T-helper 2 cell treated with Interferon-gamma antibody and Interleukin-4, amounts not matched to agents 5 μg/mL and 100 μg/mL, for 36 hours (primary cell): Measurements from ENCODE around the gene IBTK.
"Not testable (repeated sequence)": the region's sequence is repeated elsewhere in the genome, so short reads cannot be mapped to it uniquely, and the experiment has no call there.

Experiments
- DNase-seq: peaks from one replicate; pipeline ENCODE4 v3.0.0; 2021; ENCODE audit warnings: low spot score
- H3K27ac Mint-ChIP-seq: one replicate; pipeline ENCODE4 v1.8.0; 2021; ENCODE audit warnings: mild to moderate bottlenecking, mixed read lengths
- H3K27me3 Mint-ChIP-seq: one replicate; pipeline ENCODE4 v1.8.0; 2021; ENCODE audit warnings: low read depth, mixed read lengths
- H3K36me3 Mint-ChIP-seq: one replicate; pipeline ENCODE4 v1.8.0; 2021; ENCODE audit warnings: low read depth, mixed read lengths
- H3K4me1 Mint-ChIP-seq: one replicate; pipeline ENCODE4 v1.8.0; 2021; ENCODE audit warnings: low read depth, mixed read lengths
- H3K4me3 Mint-ChIP-seq: one replicate; pipeline ENCODE4 v1.8.0; 2022; ENCODE audit warnings: mild to moderate bottlenecking, moderate library complexity, mixed read lengths
- H3K9me3 Mint-ChIP-seq: one replicate; pipeline ENCODE4 v1.8.0; 2021; ENCODE audit warnings: mixed read lengths

Gene IBTK

GRCh38 chr6:82257088-82257774 lies 9.7 kb upstream of the IBTK start:
- no peak overlapping the region for H3K4me3 Mint-ChIP-seq
- no peak for DNase-seq
- peaks cover 12% of the 10 kb centered on the region for H3K27me3 Mint-ChIP-seq
- no peaks in the 10 kb centered on the region for H3K4me1 Mint-ChIP-seq
- no peaks in the 10 kb centered on the region for H3K36me3 Mint-ChIP-seq
- peak overlapping the region; percentile 17 for H3K27ac Mint-ChIP-seq
- no peaks in the 10 kb centered on the region for H3K9me3 Mint-ChIP-seq

GRCh38 chr6:82254722-82255121 lies 7.2 kb upstream of the IBTK start:
- H3K27ac Mint-ChIP-seq, result not testable (repeated sequence)

GRCh38 chr6:82251942-82252341 lies 4.4 kb upstream of the IBTK start:
- Mint-ChIP-seq H3K9me3 (no peaks in the 10 kb centered on the region), H3K4me1 (peaks cover 5% of the 10 kb centered on the region), H3K4me3 (no peak overlapping the region), H3K27me3 (peaks cover 3% of the 10 kb centered on the region), H3K36me3 (no peaks in the 10 kb centered on the region), H3K27ac (no peak overlapping the region)
- DNase-seq, result no peak

More at GRCh38 chr6:82254722-82255121, 7.2 kb upstream of the IBTK start:
- H3K27me3 Mint-ChIP-seq, DNase-seq, H3K36me3 Mint-ChIP-seq, H3K4me3 Mint-ChIP-seq, H3K4me1 Mint-ChIP-seq, H3K9me3 Mint-ChIP-seq: not testable (repeated sequence)

GRCh38 chr6:82249381-82250253 lies 2.1 kb upstream of the IBTK start:
- Mint-ChIP-seq H3K27ac (no peak overlapping the region), H3K4me3 (no peak overlapping the region), H3K27me3 (no peaks in the 10 kb centered on the region), H3K9me3 (no peaks in the 10 kb centered on the region), H3K4me1 (peaks cover 20% of the 10 kb centered on the region), H3K36me3 (peaks cover 13% of the 10 kb centered on the region)
- no peak for DNase-seq

GRCh38 chr6:82248273-82248735 lies 760 bp upstream of the IBTK start:
- H3K4me1 Mint-ChIP-seq, result peaks cover 24% of the 10 kb centered on the region
- peaks cover 19% of the 10 kb centered on the region for H3K36me3 Mint-ChIP-seq

GRCh38 chr6:82246802-82247504 lies 591 bp downstream of the IBTK start:
- H3K4me3 Mint-ChIP-seq, result peak overlapping the region; percentile 94

More at GRCh38 chr6:82248273-82248735, 760 bp upstream of the IBTK start:
- peak overlapping the region; percentile 92 for H3K27ac Mint-ChIP-seq
- H3K4me3 Mint-ChIP-seq, result peak overlapping the region; percentile 94
- DNase-seq, result peak; percentile 8
- no peaks in the 10 kb centered on the region for H3K9me3 Mint-ChIP-seq
- H3K27me3 Mint-ChIP-seq, result no peaks in the 10 kb centered on the region

GRCh38 chr6:82246370-82246769 lies 1.2 kb downstream of the IBTK start:
- Mint-ChIP-seq H3K36me3 (peaks cover 27% of the 10 kb centered on the region), H3K4me1 (peaks cover 30% of the 10 kb centered on the region), H3K9me3 (no peaks in the 10 kb centered on the region), H3K4me3 (peak overlapping the region; percentile 94), H3K27ac (peak overlapping the region; percentile 88), H3K27me3 (no peaks in the 10 kb centered on the region)
- DNase-seq, result no peak

More at GRCh38 chr6:82246802-82247504, 591 bp downstream of the IBTK start:
- peaks cover 27% of the 10 kb centered on the region for H3K4me1 Mint-ChIP-seq
- H3K9me3 Mint-ChIP-seq, result no peaks in the 10 kb centered on the region
- peak overlapping the region; percentile 92 for H3K27ac Mint-ChIP-seq
- no peak for DNase-seq
- peaks cover 25% of the 10 kb centered on the region for H3K36me3 Mint-ChIP-seq
- H3K27me3 Mint-ChIP-seq, result no peaks in the 10 kb centered on the region

GRCh38 chr6:82245376-82245775 lies 2.2 kb downstream of the IBTK start:
- Mint-ChIP-seq H3K4me3 (peak overlapping the region; percentile 94), H3K4me1 (peaks cover 34% of the 10 kb centered on the region), H3K27ac (peak overlapping the region; percentile 62)

GRCh38 chr6:82243884-82244283 lies 3.7 kb downstream of the IBTK start:
- Mint-ChIP-seq H3K4me1 (peaks cover 34% of the 10 kb centered on the region), H3K27ac (no peak overlapping the region), H3K4me3 (no peak overlapping the region)

More at GRCh38 chr6:82245376-82245775, 2.2 kb downstream of the IBTK start:
- DNase-seq, result no peak
- peaks cover 35% of the 10 kb centered on the region for H3K36me3 Mint-ChIP-seq
- no peaks in the 10 kb centered on the region for H3K9me3 Mint-ChIP-seq
- H3K27me3 Mint-ChIP-seq, result no peaks in the 10 kb centered on the region

GRCh38 chr6:82240186-82240585 lies 7.4 kb downstream of the IBTK start:
- Mint-ChIP-seq H3K4me1 (peaks cover 22% of the 10 kb centered on the region), H3K36me3 (peaks cover 48% of the 10 kb centered on the region), H3K27ac (no peak overlapping the region), H3K27me3 (no peaks in the 10 kb centered on the region), H3K9me3 (no peaks in the 10 kb centered on the region), H3K4me3 (no peak overlapping the region)
- no peak for DNase-seq

More at GRCh38 chr6:82243884-82244283, 3.7 kb downstream of the IBTK start:
- peaks cover 41% of the 10 kb centered on the region for H3K36me3 Mint-ChIP-seq
- H3K27me3 Mint-ChIP-seq, result no peaks in the 10 kb centered on the region
- no peaks in the 10 kb centered on the region for H3K9me3 Mint-ChIP-seq
- DNase-seq, result no peak

- H3K4me1 Mint-ChIP-seq, result peaks cover 20% of the 10 kb centered on the region
- H3K27ac Mint-ChIP-seq, result no peak overlapping the region
- DNase-seq, result no peak
- H3K27me3 Mint-ChIP-seq, result no peaks in the 10 kb centered on the region
- H3K9me3 Mint-ChIP-seq, result no peaks in the 10 kb centered on the region
- H3K4me3 Mint-ChIP-seq, result no peak overlapping the region
- H3K36me3 Mint-ChIP-seq, result peaks cover 46% of the 10 kb centered on the region
Measured at GRCh38 chr6:82239597-82239996, 7.9 kb downstream of the IBTK start.

GRCh38 chr6:82237013-82237412 lies 10.5 kb downstream of the IBTK start:
- no peak for DNase-seq
- Mint-ChIP-seq H3K4me1 (peaks cover 14% of the 10 kb centered on the region), H3K9me3 (no peaks in the 10 kb centered on the region), H3K27me3 (no peaks in the 10 kb centered on the region), H3K27ac (no peak overlapping the region), H3K36me3 (peaks cover 50% of the 10 kb centered on the region), H3K4me3 (no peak overlapping the region)

GRCh38 chr6:82227770-82228169 lies 19.8 kb downstream of the IBTK start:
- H3K27ac Mint-ChIP-seq, result peak overlapping the region; percentile 82
- peaks cover 9% of the 10 kb centered on the region for H3K9me3 Mint-ChIP-seq
- peaks cover 26% of the 10 kb centered on the region for H3K4me1 Mint-ChIP-seq

More at GRCh38 chr6:82227770-82228169, 19.8 kb downstream of the IBTK start:
- peaks cover 65% of the 10 kb centered on the region for H3K36me3 Mint-ChIP-seq
- no peaks in the 10 kb centered on the region for H3K27me3 Mint-ChIP-seq
- peak overlapping the region; percentile 32 for H3K4me3 Mint-ChIP-seq
- DNase-seq, result no peak
